Activated T-cell treated with anti-CD3 and anti-CD28 coated beads, Interleukin-2, amount 50 U/mL, for 72 hours (primary cell): ENCODE measurements around the gene ANKH. TPM values are rescaled to one million over a fixed set of nuclear protein-coding genes. Genes with fewer than 3 reads are reported as not detected.
"Not testable (repeated sequence)": the region's sequence is repeated elsewhere in the genome, so short reads cannot be mapped to it uniquely, and the experiment has no call there.

Source experiments
- ATAC-seq, 2 donors: fragments of 150-1000 bp; cut with Tn5 transposase; replicated peaks in 1 of 2; 2 replicates each; pipeline ENCODE4 v1.10.0; 2021; ENCODE audit warnings: moderate library complexity in 2 of 2, mild to moderate bottlenecking in 1 of 2
- DNase-seq, 2 donors: peaks; one replicate each; pipeline ENCODE4 v3.0.0; 2021 to 2022; ENCODE audit warnings: mixed read lengths in 1 of 2
- H3K27ac Mint-ChIP-seq: one replicate; pipeline ENCODE4 v1.8.0; 2022; ENCODE audit warnings: mild to moderate bottlenecking, moderate library complexity, mixed read lengths
- H3K27me3 Mint-ChIP-seq: one replicate; pipeline ENCODE4 v1.8.0; 2022; ENCODE audit warnings: low read depth, mixed read lengths
- H3K36me3 Mint-ChIP-seq, 2 donors: one replicate each; pipeline ENCODE4 v1.8.0; 2022; ENCODE audit warnings: mixed read lengths in 2 of 2, mild to moderate bottlenecking in 1 of 2; ENCODE audit not compliant: insufficient read depth in 2 of 2
- H3K4me1 Mint-ChIP-seq: one replicate; pipeline ENCODE4 v1.8.0; 2022; ENCODE audit warnings: low read depth, mixed read lengths
- H3K4me3 Mint-ChIP-seq, 2 donors: one replicate each; pipeline ENCODE4 v1.8.0; 2022; ENCODE audit warnings: mild to moderate bottlenecking in 2 of 2, mixed read lengths in 2 of 2, moderate library complexity in 2 of 2
- H3K9me3 Mint-ChIP-seq, 2 donors: one replicate each; pipeline ENCODE4 v1.8.0; 2022; ENCODE audit warnings: mixed read lengths in 2 of 2
- total RNA-seq, 2 donors: library from RNA; stranded (reverse); gene quantifications; one replicate each; pipeline ENCODE4 v1.2.3, GENCODE V29; 2022

The ANKH gene
- 100 to 1,000 TPM in 1 of 2 donors, 10 to 100 TPM in 1; 86.3 to 103 TPM for total RNA-seq

DNA sequence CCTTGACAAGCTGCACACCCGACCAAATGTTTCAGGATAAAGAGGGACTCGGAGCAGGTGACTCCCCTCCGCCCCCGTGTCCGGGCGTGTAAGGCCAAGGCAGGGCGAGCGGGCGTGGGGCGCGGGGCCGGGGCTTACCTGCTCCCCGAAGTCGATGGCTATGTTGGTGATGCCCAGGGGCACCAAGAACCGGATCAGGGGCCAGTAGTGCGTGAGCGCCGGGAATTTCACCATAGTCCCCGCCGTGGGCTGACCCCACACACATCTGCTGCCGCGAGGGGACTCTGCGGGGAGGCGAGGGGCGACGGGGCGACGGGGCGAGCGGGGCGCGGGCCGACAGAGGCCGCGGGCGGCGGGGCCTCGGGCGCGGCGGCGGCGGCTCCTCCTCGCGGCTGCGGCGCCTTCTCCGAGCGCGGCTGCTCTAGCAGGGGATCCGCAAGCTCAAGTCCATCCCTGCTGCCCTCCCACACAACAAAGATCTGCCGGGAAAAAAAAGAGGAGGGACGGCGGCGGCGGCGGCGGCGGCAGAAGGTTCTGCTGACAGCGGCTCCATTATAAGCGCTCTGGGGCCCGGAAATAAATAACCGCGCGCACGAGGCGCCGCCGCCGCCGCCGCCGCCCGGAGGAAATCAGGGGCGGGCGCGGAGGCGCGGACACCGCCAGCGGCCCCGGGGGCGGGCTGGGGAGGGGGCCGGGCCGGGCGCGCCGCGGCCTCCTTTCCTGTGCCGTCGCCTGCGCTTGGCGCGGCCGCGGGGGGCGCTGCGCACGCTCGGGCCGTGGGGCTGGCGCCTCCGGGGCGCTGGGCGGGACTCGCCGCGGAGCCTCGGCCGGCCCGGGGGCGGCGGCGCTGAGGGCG lies at the start of gene ANKH:
TSS of gene ANKH (minus strand) at position 565 of the 856 bp plus-strand sequence. CDS start at position 234, 331 bp downstream.
- no peaks in the 10 kb centered on the region for H3K27me3 Mint-ChIP-seq
- H3K9me3 Mint-ChIP-seq, result no peaks in the 10 kb centered on the region
- peaks cover 3 to 5% of the 10 kb centered on the region in 2 donors for H3K36me3 Mint-ChIP-seq
- H3K4me1 Mint-ChIP-seq, result peaks cover 23% of the 10 kb centered on the region
- peak; percentile 85 to 90 for DNase-seq
- peak within 1 kb of the TSS; percentile 94 to 100 for H3K4me3 Mint-ChIP-seq
- ATAC-seq, result peak; percentile 86 to 87
- peak within 1 kb of the TSS; percentile 99 for H3K27ac Mint-ChIP-seq

GRCh38 chr5:14920121-14920520 lies 48.5 kb upstream of the ANKH start:
- H3K9me3 Mint-ChIP-seq, result peaks cover 2 to 4% of the 10 kb centered on the region in 2 donors
- H3K27ac Mint-ChIP-seq, result peak overlapping the region; percentile 45
- ATAC-seq (peak; percentile 39 to 61), DNase-seq (no peak)
- H3K4me1 Mint-ChIP-seq, result peaks cover 40% of the 10 kb centered on the region
- no peak overlapping the region for H3K4me3 Mint-ChIP-seq
- H3K27me3 Mint-ChIP-seq, result no peaks in the 10 kb centered on the region
- H3K36me3 Mint-ChIP-seq, result peaks cover 3 to 4% of the 10 kb centered on the region in 2 donors

DNA sequence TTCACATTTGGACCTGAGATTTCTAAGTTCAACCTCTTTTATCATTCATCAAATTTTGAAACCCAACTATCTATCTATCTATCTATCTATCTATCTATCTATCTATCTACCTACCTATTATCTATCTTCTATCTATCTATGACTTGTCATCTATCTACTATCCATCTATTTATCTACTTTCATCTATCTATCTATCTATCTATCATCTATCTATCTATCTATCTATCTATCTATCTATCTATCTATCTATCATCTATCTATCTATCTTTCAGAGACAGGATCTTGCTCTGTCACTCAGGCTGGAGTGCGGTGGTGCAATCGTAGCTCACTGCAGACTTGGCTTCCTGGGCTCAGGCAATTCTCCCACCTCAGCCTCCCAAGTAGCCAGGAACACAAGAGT lies 47.5 kb upstream of the ANKH start:
- not testable (repeated sequence) for H3K36me3 Mint-ChIP-seq, H3K9me3 Mint-ChIP-seq, H3K27me3 Mint-ChIP-seq, DNase-seq, ATAC-seq, H3K4me3 Mint-ChIP-seq
- Mint-ChIP-seq H3K4me1 (peaks cover 41% of the 10 kb centered on the region), H3K27ac (peak overlapping the region; percentile 61)

DNA sequence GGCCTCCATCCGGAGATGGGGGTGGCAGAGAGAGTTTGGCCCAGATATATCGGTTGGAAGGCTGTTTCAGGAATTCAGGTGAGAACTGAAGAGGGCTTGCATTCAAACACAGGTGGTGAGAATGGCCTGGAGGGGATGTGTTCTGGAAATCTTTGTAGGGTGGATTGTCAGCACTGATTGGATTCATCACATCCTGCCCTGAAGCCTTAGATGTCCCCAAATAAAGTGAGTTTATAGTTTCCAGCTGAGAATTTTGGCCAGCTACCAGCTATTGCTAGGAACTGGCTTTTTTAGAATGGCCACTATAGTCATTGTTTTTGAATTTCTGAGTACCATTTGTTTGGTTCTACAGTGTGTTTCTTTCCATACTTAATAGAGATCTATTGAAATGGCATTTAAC lies 46.1 kb upstream of the ANKH start:
- Mint-ChIP-seq H3K4me3 (no peak overlapping the region), H3K4me1 (peaks cover 43% of the 10 kb centered on the region), H3K27me3 (no peaks in the 10 kb centered on the region), H3K27ac (no peak overlapping the region), H3K36me3 (peaks cover 3 to 4% of the 10 kb centered on the region in 2 donors), H3K9me3 (peaks cover 2 to 4% of the 10 kb centered on the region in 2 donors)
- DNase-seq (no peak), ATAC-seq (no peak)

DNA sequence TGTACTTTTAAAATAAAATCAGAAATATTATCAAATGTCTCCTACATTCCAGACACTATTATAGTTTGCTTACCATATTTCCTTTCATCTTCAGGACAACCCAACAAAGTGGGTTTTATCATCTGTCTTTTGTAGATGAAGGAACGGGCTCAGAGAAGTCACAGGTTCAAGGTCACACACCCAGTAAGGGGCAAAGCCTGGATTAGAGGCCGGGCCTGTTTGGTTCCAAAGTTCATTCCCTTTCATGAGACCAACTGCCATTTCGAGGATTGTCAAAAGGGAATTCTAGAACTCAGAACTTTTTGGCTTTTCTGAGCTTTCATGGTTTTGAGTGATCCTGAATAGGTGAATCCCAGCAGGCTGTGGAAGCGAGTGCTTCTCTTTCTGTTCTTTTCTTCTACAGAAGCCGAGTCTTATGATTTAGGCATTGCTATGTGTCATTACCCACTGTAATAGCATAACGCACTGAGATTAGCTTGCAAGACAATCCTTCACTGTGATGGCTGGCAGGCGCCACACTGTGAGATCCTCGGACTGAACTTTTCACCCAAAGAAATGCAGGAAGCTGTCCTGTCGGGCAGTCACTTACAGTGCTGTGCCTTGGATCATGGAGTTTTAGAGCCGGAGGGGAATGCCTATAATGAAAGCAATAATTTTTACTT lies 43.8 kb upstream of the ANKH start:
- ATAC-seq, result no peak
- H3K27me3 Mint-ChIP-seq, result no peaks in the 10 kb centered on the region
- H3K9me3 Mint-ChIP-seq, result peaks cover 2 to 4% of the 10 kb centered on the region in 2 donors
- H3K4me1 Mint-ChIP-seq, result peaks cover 25% of the 10 kb centered on the region
- no peak for DNase-seq
- peaks cover 3 to 4% of the 10 kb centered on the region in 2 donors for H3K36me3 Mint-ChIP-seq
- H3K4me3 Mint-ChIP-seq, result no peak overlapping the region
- no peak overlapping the region for H3K27ac Mint-ChIP-seq

DNA sequence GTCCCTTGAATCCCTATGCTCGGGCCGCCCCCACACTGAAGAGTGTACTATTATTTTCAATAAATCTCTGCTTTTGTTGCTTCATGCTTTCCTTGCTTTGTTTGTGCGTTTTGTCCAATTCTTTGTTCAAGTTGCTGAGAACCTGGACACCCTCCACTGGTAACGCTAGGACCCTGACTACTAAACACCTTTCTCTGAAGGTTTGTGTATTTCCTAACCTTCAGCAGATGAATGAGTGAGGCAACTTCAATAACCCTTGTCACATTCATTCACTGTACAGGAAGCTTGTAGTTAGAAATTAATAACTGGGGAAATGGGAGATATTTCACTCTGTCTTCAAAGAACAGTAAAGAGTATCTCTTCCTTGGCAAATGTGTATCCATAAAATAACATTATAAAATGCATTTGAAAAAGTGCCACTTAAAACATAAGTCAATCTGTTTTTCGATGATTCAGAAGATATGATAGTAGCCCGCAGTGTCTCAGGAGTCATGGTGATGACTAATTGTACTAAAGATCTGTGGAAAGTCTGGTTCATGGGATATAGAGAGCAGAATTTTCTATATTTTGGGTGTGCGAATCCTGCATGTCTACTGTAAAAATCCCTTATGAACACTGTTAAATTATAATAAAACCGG lies 43.2 kb upstream of the ANKH start:
- DNase-seq, result no peak
- Mint-ChIP-seq H3K9me3 (peaks cover 2 to 4% of the 10 kb centered on the region in 2 donors), H3K27me3 (no peaks in the 10 kb centered on the region), H3K36me3 (peaks cover 3 to 4% of the 10 kb centered on the region in 2 donors), H3K4me3 (no peak overlapping the region), H3K4me1 (peaks cover 18% of the 10 kb centered on the region), H3K27ac (peak overlapping the region; percentile 47)
- peak; percentile 92 to 96 for ATAC-seq

- Mint-ChIP-seq H3K36me3 (peaks cover 3 to 4% of the 10 kb centered on the region in 2 donors), H3K4me1 (peaks cover 17% of the 10 kb centered on the region), H3K27ac (no peak overlapping the region), H3K4me3 (no peak overlapping the region), H3K9me3 (peaks cover 2 to 3% of the 10 kb centered on the region in 2 donors), H3K27me3 (no peaks in the 10 kb centered on the region)
- DNase-seq (no peak), ATAC-seq (peak in 1 of 2 donors; percentile 5)
These were observed 42.6 kb upstream of the ANKH start for GRCh38 chr5:14914193-14914592.

DNA sequence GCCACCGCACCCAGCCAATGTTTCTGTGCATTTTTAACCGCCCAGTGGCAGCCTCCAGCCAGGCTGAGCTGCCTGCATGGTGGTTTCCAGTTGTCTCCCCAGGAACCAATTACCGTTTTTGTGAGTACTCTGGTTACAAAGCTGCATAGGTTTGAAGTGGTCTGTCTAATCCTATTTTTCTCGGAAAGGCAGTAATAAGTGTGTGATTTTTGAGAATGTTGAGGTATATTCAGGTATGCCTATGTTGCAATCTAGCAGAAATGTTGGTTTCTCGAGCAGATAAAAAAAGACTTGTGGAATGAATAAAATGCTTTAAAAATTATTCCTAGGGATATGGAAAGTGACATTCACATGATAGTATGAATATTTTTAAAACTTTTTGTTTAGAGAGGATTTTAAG lies 41.5 kb upstream of the ANKH start:
- H3K27ac Mint-ChIP-seq, result no peak overlapping the region
- DNase-seq (no peak), ATAC-seq (no peak)
- H3K4me1 Mint-ChIP-seq, result peaks cover 17% of the 10 kb centered on the region
- peaks cover 0 to 2% of the 10 kb centered on the region in 2 donors for H3K9me3 Mint-ChIP-seq
- H3K4me3 Mint-ChIP-seq, result no peak overlapping the region
- no peaks in the 10 kb centered on the region for H3K27me3 Mint-ChIP-seq
- peaks cover 2 to 3% of the 10 kb centered on the region in 2 donors for H3K36me3 Mint-ChIP-seq

DNA sequence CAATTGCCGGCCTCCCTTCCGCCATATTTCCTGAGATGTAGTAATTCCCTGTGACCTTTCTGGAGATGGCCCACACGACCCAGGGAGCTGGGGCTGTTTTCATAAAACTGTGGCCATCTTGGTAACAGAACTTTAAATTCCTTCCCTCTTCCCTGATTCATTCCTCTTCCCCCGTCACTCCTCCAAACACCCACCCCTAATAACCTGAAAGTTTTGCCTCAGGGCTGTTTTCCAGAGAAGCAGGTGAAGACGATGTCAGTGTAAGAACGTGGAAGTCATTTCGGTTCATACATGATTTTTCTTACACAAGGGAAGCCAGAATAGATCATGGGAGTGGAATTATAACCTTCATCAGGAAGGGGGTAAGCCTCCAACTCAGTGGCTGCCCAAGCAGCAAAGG lies 40.6 kb upstream of the ANKH start:
- H3K4me1 Mint-ChIP-seq, result peaks cover 17% of the 10 kb centered on the region
- DNase-seq (no peak), ATAC-seq (no peak)
- no peaks in the 10 kb centered on the region for H3K27me3 Mint-ChIP-seq
- peaks cover 0 to 2% of the 10 kb centered on the region in 2 donors for H3K9me3 Mint-ChIP-seq
- H3K36me3 Mint-ChIP-seq, result peaks cover 2% of the 10 kb centered on the region in 2 donors
- H3K27ac Mint-ChIP-seq, result no peak overlapping the region
- H3K4me3 Mint-ChIP-seq, result no peak overlapping the region

- Mint-ChIP-seq H3K9me3 (no peaks in the 10 kb centered on the region), H3K4me1 (peaks cover 6% of the 10 kb centered on the region), H3K4me3 (no peak overlapping the region), H3K36me3 (no peaks in the 10 kb centered on the region), H3K27ac (no peak overlapping the region), H3K27me3 (no peaks in the 10 kb centered on the region)
- DNase-seq (no peak), ATAC-seq (no peak)
These were observed 37.8 kb upstream of the ANKH start for GRCh38 chr5:14909369-14909768.

DNA sequence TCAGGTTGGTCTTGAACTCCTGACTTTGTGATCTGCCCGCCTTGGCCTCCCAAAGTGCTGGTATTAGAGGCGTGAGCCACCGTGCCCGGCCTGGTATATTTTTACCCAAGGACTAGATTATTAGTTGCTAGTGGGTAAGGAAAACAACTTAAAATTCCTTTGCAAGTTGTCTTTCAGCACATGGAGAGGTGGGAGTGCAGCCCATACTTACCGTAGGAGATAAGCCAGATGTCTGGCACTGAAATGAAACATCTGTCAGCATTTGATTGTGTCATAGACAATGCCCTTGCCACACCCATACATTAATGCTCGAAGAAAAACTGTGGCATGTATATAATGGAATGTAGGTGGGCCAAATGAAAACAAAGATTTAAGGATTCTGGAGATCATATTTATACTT lies 36.6 kb upstream of the ANKH start:
- H3K4me3 Mint-ChIP-seq, result no peak overlapping the region
- no peaks in the 10 kb centered on the region for H3K9me3 Mint-ChIP-seq
- no peak overlapping the region for H3K27ac Mint-ChIP-seq
- H3K36me3 Mint-ChIP-seq, result no peaks in the 10 kb centered on the region
- no peaks in the 10 kb centered on the region for H3K4me1 Mint-ChIP-seq
- DNase-seq, result no peak
- H3K27me3 Mint-ChIP-seq, result no peaks in the 10 kb centered on the region
- ATAC-seq, result no peak

- ATAC-seq (peak; percentile 53 to 60), DNase-seq (peak; percentile 10 to 19)
- H3K4me3 Mint-ChIP-seq, result no peak overlapping the region
- H3K27ac Mint-ChIP-seq, result no peak overlapping the region
- H3K9me3 Mint-ChIP-seq, result no peaks in the 10 kb centered on the region
- no peaks in the 10 kb centered on the region for H3K4me1 Mint-ChIP-seq
- no peaks in the 10 kb centered on the region for H3K36me3 Mint-ChIP-seq
- H3K27me3 Mint-ChIP-seq, result no peaks in the 10 kb centered on the region
These were observed 35.0 kb upstream of the ANKH start for GRCh38 chr5:14906628-14907027.
